ENCODE measurements around the gene WWC2.

- no peak for TF ChIP-seq CTCF (IDR thresholded peaks at IDR 0.05; ENCODE audit: insufficient read depth, low read length, poor library complexity, severe bottlenecking)
- TF ChIP-seq EZH2phosphoT487 (conservative IDR thresholded peaks at IDR 0.05; ENCODE audit: low read length): no peak
Observed at GRCh38 chr4:183250831-183251230, 151.8 kb downstream of the WWC2 start.
